Measurements from ENCODE around the gene OR51M1. TPM values are rescaled to one million over a fixed set of nuclear protein-coding genes. Genes with fewer than 3 reads are reported as not detected.
A peak's percentile ranks its signal among the peaks of the same experiment; 100 is the strongest.
"Not testable (repeated sequence)": the region's sequence is repeated elsewhere in the genome, so short reads cannot be mapped to it uniquely, and the experiment has no call there.

The OR51M1 gene
- total and polyA plus RNA-seq, 2 donors (not counting 1 experiment from before 2014, with no cell fraction given), result not detected

- H3K79me2 ChIP-seq (ENCODE audit: control insufficient read depth, insufficient read depth, low read length), result no peaks in the 10 kb centered on the region
- H2AFZ ChIP-seq (ENCODE audit: low read length), result no peak overlapping the region
- H3K4me1 ChIP-seq (ENCODE audit: control insufficient read depth, extremely low read depth, insufficient read depth, low read length), result peaks cover 22% of the 10 kb centered on the region
- H3K9ac ChIP-seq (ENCODE audit: insufficient read depth, low read length), result no peak overlapping the region
- H3K4me2 ChIP-seq (ENCODE audit: extremely low read depth, insufficient read depth, low read length), result no peak overlapping the region
- no peak overlapping the region for H3K27ac ChIP-seq (ENCODE audit: insufficient read depth, low read length)
- H3K9me3 ChIP-seq (ENCODE audit: control insufficient read depth, insufficient read depth, low read depth, low read length), result no peaks in the 10 kb centered on the region
- TF ChIP-seq EZH2 (IDR thresholded peaks at IDR 0.05; ENCODE audit: low read length, missing control alignments) (no peak), CTCF (conservative IDR thresholded peaks at IDR 0.05 in 1 of 2, IDR thresholded peaks at IDR 0.05 in 1 of 2; ENCODE audit: low read depth in 1 of 2, low read length in 2 of 2) (no peak)
- no peak overlapping the region for H3K4me3 ChIP-seq (replicated peaks in 1 of 4; ENCODE audit: control extremely low read depth in 1 of 4, insufficient read depth in 1 of 4, low read depth in 3 of 4, low read length in 4 of 4)
- no peaks in the 10 kb centered on the region for H4K20me1 ChIP-seq (ENCODE audit: control insufficient read depth, extremely low read depth, insufficient read depth, low read length)
- DNase-seq (ENCODE audit: low read depth in 2 of 2), result peak in 1 of 2 donors; percentile 65
- H3K36me3 ChIP-seq (ENCODE audit: control insufficient read depth, insufficient read depth, low read length), result no peaks in the 10 kb centered on the region
- H3K27me3 ChIP-seq (ENCODE audit: control insufficient read depth, insufficient read depth, low read length), result no peaks in the 10 kb centered on the region
Measured at GRCh38 chr11:5362017-5362625, 21.5 kb upstream of the OR51M1 start.

- no peaks in the 10 kb centered on the region for H3K27me3 ChIP-seq (ENCODE audit: control insufficient read depth, insufficient read depth, low read length)
- no peaks in the 10 kb centered on the region for H3K79me2 ChIP-seq (ENCODE audit: control insufficient read depth, insufficient read depth, low read length)
- H2AFZ ChIP-seq (ENCODE audit: low read length), result no peak overlapping the region
- no peaks in the 10 kb centered on the region for H4K20me1 ChIP-seq (ENCODE audit: control insufficient read depth, extremely low read depth, insufficient read depth, low read length)
- no peak overlapping the region for H3K4me2 ChIP-seq (ENCODE audit: extremely low read depth, insufficient read depth, low read length)
- DNase-seq (ENCODE audit: low read depth in 2 of 2), result no peak
- TF ChIP-seq EZH2 (IDR thresholded peaks at IDR 0.05; ENCODE audit: low read length, missing control alignments) (no peak), CTCF (conservative IDR thresholded peaks at IDR 0.05 in 1 of 2, IDR thresholded peaks at IDR 0.05 in 1 of 2; ENCODE audit: low read depth in 1 of 2, low read length in 2 of 2) (no peak)
- peak overlapping the region; percentile 84 for H3K27ac ChIP-seq (ENCODE audit: insufficient read depth, low read length)
- H3K9ac ChIP-seq (ENCODE audit: insufficient read depth, low read length), result no peak overlapping the region
- H3K9me3 ChIP-seq (ENCODE audit: control insufficient read depth, insufficient read depth, low read depth, low read length), result no peaks in the 10 kb centered on the region
- no peaks in the 10 kb centered on the region for H3K36me3 ChIP-seq (ENCODE audit: control insufficient read depth, insufficient read depth, low read length)
- peaks cover 25% of the 10 kb centered on the region for H3K4me1 ChIP-seq (ENCODE audit: control insufficient read depth, extremely low read depth, insufficient read depth, low read length)
- no peak overlapping the region for H3K4me3 ChIP-seq (replicated peaks in 1 of 4; ENCODE audit: control extremely low read depth in 1 of 4, insufficient read depth in 1 of 4, low read depth in 3 of 4, low read length in 4 of 4)
Measured at GRCh38 chr11:5363679-5364078, 19.9 kb upstream of the OR51M1 start.

GRCh38 chr11:5364214-5364613 is 19.4 kb upstream of the OR51M1 start:
- Histone ChIP-seq H3K4me2 (ENCODE audit: extremely low read depth, insufficient read depth, low read length) (peak overlapping the region; percentile 21), H2AFZ (ENCODE audit: low read length) (no peak overlapping the region), H3K79me2 (ENCODE audit: control insufficient read depth, insufficient read depth, low read length) (no peaks in the 10 kb centered on the region), H3K4me3 (replicated peaks in 1 of 4; ENCODE audit: control extremely low read depth in 1 of 4, insufficient read depth in 1 of 4, low read depth in 3 of 4, low read length in 4 of 4) (no peak overlapping the region), H4K20me1 (ENCODE audit: control insufficient read depth, extremely low read depth, insufficient read depth, low read length) (no peaks in the 10 kb centered on the region), H3K27me3 (ENCODE audit: control insufficient read depth, insufficient read depth, low read length) (no peaks in the 10 kb centered on the region), H3K4me1 (ENCODE audit: control insufficient read depth, extremely low read depth, insufficient read depth, low read length) (peaks cover 25% of the 10 kb centered on the region), H3K9me3 (ENCODE audit: control insufficient read depth, insufficient read depth, low read depth, low read length) (no peaks in the 10 kb centered on the region), H3K36me3 (ENCODE audit: control insufficient read depth, insufficient read depth, low read length) (no peaks in the 10 kb centered on the region), H3K9ac (ENCODE audit: insufficient read depth, low read length) (no peak overlapping the region), H3K27ac (ENCODE audit: insufficient read depth, low read length) (peak overlapping the region; percentile 84)
- TF ChIP-seq CTCF (conservative IDR thresholded peaks at IDR 0.05 in 1 of 2, IDR thresholded peaks at IDR 0.05 in 1 of 2; ENCODE audit: low read depth in 1 of 2, low read length in 2 of 2) (no peak), EZH2 (IDR thresholded peaks at IDR 0.05; ENCODE audit: low read length, missing control alignments) (no peak)
- DNase-seq (ENCODE audit: low read depth in 2 of 2), result peak; percentile 63 to 90

- H3K9ac ChIP-seq (ENCODE audit: insufficient read depth, low read length); H3K4me3 ChIP-seq (replicated peaks in 1 of 4; ENCODE audit: control extremely low read depth in 1 of 4, insufficient read depth in 1 of 4, low read depth in 3 of 4, low read length in 4 of 4); DNase-seq (ENCODE audit: low read depth in 2 of 2); H3K9me3 ChIP-seq (ENCODE audit: control insufficient read depth, insufficient read depth, low read depth, low read length); H3K27me3 ChIP-seq (ENCODE audit: control insufficient read depth, insufficient read depth, low read length); H3K79me2 ChIP-seq (ENCODE audit: control insufficient read depth, insufficient read depth, low read length); H3K4me2 ChIP-seq (ENCODE audit: extremely low read depth, insufficient read depth, low read length); H2AFZ ChIP-seq (ENCODE audit: low read length); H4K20me1 ChIP-seq (ENCODE audit: control insufficient read depth, extremely low read depth, insufficient read depth, low read length); H3K36me3 ChIP-seq (ENCODE audit: control insufficient read depth, insufficient read depth, low read length): not testable (repeated sequence)
- peak overlapping the region; percentile 84 for H3K27ac ChIP-seq (ENCODE audit: insufficient read depth, low read length)
- peaks cover 25% of the 10 kb centered on the region for H3K4me1 ChIP-seq (ENCODE audit: control insufficient read depth, extremely low read depth, insufficient read depth, low read length)
Measured at GRCh38 chr11:5366365-5366764, 17.2 kb upstream of the OR51M1 start.

All from fibroblast of lung (primary cell).